Diencephalon (tissue), 1 donor: Measurements from ENCODE around the gene LNPEP. TPM values are rescaled to one million over a fixed set of nuclear protein-coding genes. Genes with fewer than 3 reads are reported as not detected.

Experiments
- small RNA-seq: library from RNA; depleted of rRNA; stranded (forward); fragments of <200 nt; gene quantifications from one replicate; pipeline ENCODE3, GENCODE V24; 2014
- total RNA-seq: library from RNA; depleted of rRNA; stranded (reverse); fragments of >200 nt; gene quantifications from one replicate; pipeline ENCODE4 v1.2.3, GENCODE V29; 2014

Gene LNPEP
- total RNA-seq: 54.9 TPM

DNA sequence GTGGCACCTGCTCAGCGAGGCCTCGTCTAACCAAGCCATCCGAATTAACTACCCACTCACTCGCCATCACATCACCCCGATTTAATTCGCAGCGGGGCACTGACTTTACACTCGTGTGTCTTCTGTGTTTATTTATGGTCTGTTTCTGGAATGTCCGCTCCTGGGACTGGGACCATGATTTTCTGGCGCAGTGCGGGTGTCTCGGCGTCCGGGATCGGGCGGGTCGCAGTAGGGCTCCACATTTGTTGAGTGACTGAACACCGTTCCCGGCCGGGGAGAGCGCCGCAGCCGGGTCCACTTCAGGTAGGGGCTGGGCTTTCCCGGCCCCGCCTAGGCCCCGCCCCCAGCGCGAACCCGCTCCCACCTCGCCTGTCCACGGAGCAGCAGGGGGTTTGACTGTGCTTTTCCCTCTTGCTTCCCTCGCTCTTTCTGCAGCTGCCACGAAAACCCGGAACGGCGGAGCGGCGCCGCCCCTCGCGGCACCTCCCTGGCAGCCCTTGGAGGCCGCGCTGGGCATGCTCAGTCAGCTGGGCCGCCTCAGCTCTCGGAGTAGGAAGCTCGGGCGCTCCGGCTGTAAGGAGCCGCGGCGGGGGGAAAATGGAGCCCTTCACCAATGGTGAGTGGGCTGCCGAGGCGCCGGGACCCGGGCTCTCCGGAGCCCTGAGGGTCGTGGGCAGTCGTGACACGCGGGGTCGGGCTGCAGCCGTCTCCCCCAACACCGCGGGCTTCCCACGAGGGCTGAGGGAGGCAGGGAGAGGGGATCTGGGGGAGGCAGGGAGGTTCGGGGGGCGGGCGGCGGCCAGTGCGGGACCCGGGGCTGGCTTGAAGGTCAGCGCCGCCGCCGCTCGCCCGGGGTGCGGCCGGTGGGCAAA, at the start of gene LNPEP:
Gene LNPEP, plus strand, starts transcription at position 522 of the 872 bp plus-strand sequence. Its CDS starts 76 bp downstream, at position 598.

Small RNAs within 50 kb of the gene (small RNA-seq; reads per million reads assigned to genes)
- gene RF00019: not detected

Other genes starting within 250 kb of the LNPEP start
- 25.8 TPM for gene ERAP1, start 128.1 kb upstream of the LNPEP start, total RNA-seq
- gene ERAP2, start 59.6 kb upstream of the LNPEP start, total RNA-seq: 12.7 TPM
- 30.0 TPM for gene LIX1, start 206.5 kb downstream of the LNPEP start, total RNA-seq
- gene RIOK2, start 247.2 kb downstream of the LNPEP start, total RNA-seq: 20.8 TPM